Lower leg skin (tissue), 4 donors: ENCODE measurements around the gene ARSB. TPM values are rescaled to one million over a fixed set of nuclear protein-coding genes. Genes with fewer than 3 reads are reported as not detected.
"Not testable (repeated sequence)": the region's sequence is repeated elsewhere in the genome, so short reads cannot be mapped to it uniquely, and the experiment has no call there.

ENCODE experiments used
- DNase-seq, 2 donors: peaks; one replicate each; pipeline ENCODE4 v3.0.0-alpha.2; 2019; ENCODE audit warnings: low spot score in 2 of 2
- H3K4me3 ChIP-seq: fragments of 200-600 bp; sonication (generic); 2 replicates; pipeline ENCODE4 v1.5.1; 2017; ENCODE audit warnings: mild to moderate bottlenecking, low read depth; ENCODE audit not compliant: poor library complexity, severe bottlenecking
- POLR2A ChIP-seq, 2 donors: fragments of 450-650 bp; IDR thresholded peaks; one replicate each; pipeline ENCODE4 v1.6.1; 2016 to 2017; ENCODE audit warnings: antibody characterized with exemption in 2 of 2, mild to moderate bottlenecking in 1 of 2, moderate library complexity in 1 of 2
- WGBS, 2 donors: methylation state at CpG; one replicate each; pipeline ENCODE4 v1.1.5; 2018; 5-methylcytosine and 5-hydroxymethylcytosine counted together
- intact Hi-C: fragments of 100-400 bp; cut with DNase I; formaldehyde crosslinking; loops from one replicate; pipeline ENCODE4 v1.15.0; 2023; ENCODE audit warnings: low total_unique reads
- total RNA-seq, 4 donors: library from RNA; depleted of rRNA; stranded (reverse); fragments of >200 nt; gene quantifications; one replicate each; pipeline ENCODE4 v1.1.0, GENCODE V29; 2016
- TF ChIP-seq, protein P1 (sequence below), 3 donors: fragments of 450-650 bp; IDR thresholded peaks; one replicate each; pipeline ENCODE4 v1.5.1; 2016; ENCODE audit warnings: antibody characterized with exemption in 3 of 3, mild to moderate bottlenecking in 3 of 3, moderate library complexity in 2 of 3

The ARSB gene
- total RNA-seq, 4 donors from 2014 or later = 2.0 to 5.5 (median 2.4) TPM

GRCh38 chr5:78741019-78741418, 244.1 kb downstream of the ARSB start:
- H3K4me3 ChIP-seq = no peak overlapping the region
- TF ChIP-seq POLR2A (IDR thresholded peaks at IDR 0.05) = no peak
- intact Hi-C loops = no loop called here
- WGBS, 2 donors = 73% methylated on average over 1 of the region's 1 CpG
- DNase-seq = no peak

- WGBS, 2 donors = 57 to 76% methylated on average over 4 of the region's 4 CpGs
- intact Hi-C loops = no loop called here
- H3K4me3 ChIP-seq = no peak overlapping the region
- no peak for TF ChIP-seq POLR2A (IDR thresholded peaks at IDR 0.05)
- TF ChIP-seq, protein P1, sequence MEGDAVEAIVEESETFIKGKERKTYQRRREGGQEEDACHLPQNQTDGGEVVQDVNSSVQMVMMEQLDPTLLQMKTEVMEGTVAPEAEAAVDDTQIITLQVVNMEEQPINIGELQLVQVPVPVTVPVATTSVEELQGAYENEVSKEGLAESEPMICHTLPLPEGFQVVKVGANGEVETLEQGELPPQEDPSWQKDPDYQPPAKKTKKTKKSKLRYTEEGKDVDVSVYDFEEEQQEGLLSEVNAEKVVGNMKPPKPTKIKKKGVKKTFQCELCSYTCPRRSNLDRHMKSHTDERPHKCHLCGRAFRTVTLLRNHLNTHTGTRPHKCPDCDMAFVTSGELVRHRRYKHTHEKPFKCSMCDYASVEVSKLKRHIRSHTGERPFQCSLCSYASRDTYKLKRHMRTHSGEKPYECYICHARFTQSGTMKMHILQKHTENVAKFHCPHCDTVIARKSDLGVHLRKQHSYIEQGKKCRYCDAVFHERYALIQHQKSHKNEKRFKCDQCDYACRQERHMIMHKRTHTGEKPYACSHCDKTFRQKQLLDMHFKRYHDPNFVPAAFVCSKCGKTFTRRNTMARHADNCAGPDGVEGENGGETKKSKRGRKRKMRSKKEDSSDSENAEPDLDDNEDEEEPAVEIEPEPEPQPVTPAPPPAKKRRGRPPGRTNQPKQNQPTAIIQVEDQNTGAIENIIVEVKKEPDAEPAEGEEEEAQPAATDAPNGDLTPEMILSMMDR (IDR thresholded peaks at IDR 0.05) = no peak
- peak in 1 of 2 donors; percentile 59 for DNase-seq
Observed at GRCh38 chr5:78738693-78739300, 246.3 kb downstream of the ARSB start.

GRCh38 chr5:78738104-78738503, 247.0 kb downstream of the ARSB start:
- H3K4me3 ChIP-seq = no peak overlapping the region
- intact Hi-C loops = no loop called here
- 97 to 100% methylated on average over 3 of the region's 3 CpGs for WGBS, 2 donors
- TF ChIP-seq, protein P1 (IDR thresholded peaks at IDR 0.05) = no peak
- TF ChIP-seq POLR2A (IDR thresholded peaks at IDR 0.05) = no peak
- peak in 1 of 2 donors; percentile 45 for DNase-seq

DNA sequence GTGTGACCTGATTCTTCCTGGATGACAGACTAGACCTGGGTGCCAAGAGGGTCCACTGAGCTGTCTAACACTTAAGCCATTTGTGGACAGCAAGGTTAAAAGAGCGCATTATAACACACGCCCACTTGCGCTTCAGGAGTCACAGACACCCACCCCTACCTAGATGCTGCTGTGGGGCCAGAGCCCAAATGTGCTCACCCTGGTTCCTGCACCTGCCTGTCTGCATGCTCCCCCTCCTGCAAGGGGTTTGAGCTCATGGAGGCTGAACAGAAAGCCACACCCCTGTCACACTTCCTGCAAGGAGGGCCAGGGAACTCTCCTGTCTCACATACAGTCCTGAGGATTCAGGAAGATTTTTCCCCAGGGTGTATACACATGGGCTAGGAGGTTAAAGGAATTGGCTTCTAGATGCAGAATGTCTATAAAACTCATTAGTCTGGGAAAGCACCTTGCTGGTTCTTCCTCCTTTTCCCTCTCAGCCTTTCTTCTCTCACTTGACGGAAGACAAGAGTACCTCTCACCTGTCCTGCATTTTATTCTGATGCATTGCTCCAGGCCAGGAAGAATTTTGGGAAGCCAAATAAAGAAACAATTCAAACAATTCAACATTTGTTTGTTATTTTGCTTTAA, 249.2 kb downstream of the ARSB start:
- WGBS, 2 donors = 92 to 96% methylated on average over 4 of the region's 4 CpGs
- no peak overlapping the region for H3K4me3 ChIP-seq
- DNase-seq = peak in 1 of 2 donors; percentile 57
- TF ChIP-seq POLR2A (IDR thresholded peaks at IDR 0.05) = no peak
- TF ChIP-seq, protein P1 (IDR thresholded peaks at IDR 0.05) = no peak
- intact Hi-C loops = no loop called here

- no peak for TF ChIP-seq POLR2A (IDR thresholded peaks at IDR 0.05)
- TF ChIP-seq, protein P1 (IDR thresholded peaks at IDR 0.05) = no peak
- H3K4me3 ChIP-seq = no peak overlapping the region
- 89 to 94% methylated on average over 2 of the region's 2 CpGs for WGBS, 2 donors
- intact Hi-C loops = no loop called here
- DNase-seq = no peak
Observed at GRCh38 chr5:78734950-78735349, 250.2 kb downstream of the ARSB start.

- WGBS, 2 donors = 83 to 88% methylated on average over 4 of the region's 4 CpGs
- intact Hi-C loops = no loop called here
- DNase-seq = no peak
- TF ChIP-seq POLR2A (IDR thresholded peaks at IDR 0.05) = no peak
- TF ChIP-seq, protein P1 (IDR thresholded peaks at IDR 0.05) = no peak
- H3K4me3 ChIP-seq = no peak overlapping the region
Observed at GRCh38 chr5:78734094-78734845, 250.8 kb downstream of the ARSB start.

DNA sequence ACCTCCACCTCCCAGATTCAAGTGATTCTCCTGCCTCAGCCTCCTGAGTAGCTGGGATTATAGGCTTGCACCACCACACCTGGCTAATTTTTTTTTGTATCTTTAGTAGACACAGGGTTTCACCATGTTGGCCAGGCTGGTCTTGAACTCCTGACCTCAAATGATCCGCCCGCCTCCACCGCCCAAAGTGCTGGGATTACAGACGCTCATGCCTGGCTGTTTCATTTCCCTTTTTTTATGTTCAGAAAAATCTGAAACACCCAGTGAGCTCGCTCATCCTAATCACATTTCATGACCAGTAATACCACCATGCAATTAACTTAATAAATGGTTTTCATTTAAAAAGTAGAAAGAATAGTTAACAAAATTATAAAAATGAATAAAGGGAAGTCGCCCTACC, 252.4 kb downstream of the ARSB start:
- intact Hi-C loops, H3K4me3 ChIP-seq: not testable (repeated sequence)
- 91 to 95% methylated on average over 6 of the region's 6 CpGs for WGBS, 2 donors
- peak in 1 of 2 donors; percentile 54 for DNase-seq
